K562 (cell line): ENCODE data around the gene PDE4A. TPM values are rescaled to one million over a fixed set of nuclear protein-coding genes. Genes with fewer than 3 reads are reported as not detected.

Experiments used
- ADNP ChIP-seq: fragments of 200-800 bp; sonication (Bioruptor generic); IDR thresholded peaks from 2 replicates; pipeline ENCODE4 v1.6.1; 2016; ENCODE audit warnings: missing genetic modification characterization, missing compliant biosample characterization
- ASH1L ChIP-seq: fragments of 450-650 bp; IDR thresholded peaks from 2 replicates; pipeline ENCODE4 v1.6.1; 2018; ENCODE audit warnings: borderline replicate concordance, mild to moderate bottlenecking, low read depth; ENCODE audit not compliant: partially characterized antibody
- ATF7 ChIP-seq: fragments of 450-650 bp; IDR thresholded peaks from 2 replicates; pipeline ENCODE4 v1.7.1; 2014; ENCODE audit warnings: mild to moderate bottlenecking, moderate library complexity
- BRCA1 ChIP-seq, 2 experiments: fragments of 450-650 bp in 1 of 2; sonication (generic) in 1 of 2; formaldehyde crosslinking in 1 of 2; IDR thresholded peaks; 2 replicates each; pipeline versions ENCODE4 v1.5.0 to v1.6.1; 2017 to 2020; ENCODE audit warnings: mild to moderate bottlenecking in 1 of 2, missing genetic modification reagents in 1 of 2
- FOXO4 ChIP-seq: fragments of 450-650 bp; formaldehyde crosslinking; IDR thresholded peaks from 2 replicates; pipeline ENCODE4 v1.4.0; 2020; ENCODE audit warnings: mild to moderate bottlenecking, moderate library complexity
- HIVEP1 ChIP-seq: fragments of 250-450 bp; sonication (Bioruptor Pico); IDR thresholded peaks from 2 replicates; pipeline ENCODE4 v1.4.0; 2020; ENCODE audit warnings: mild to moderate bottlenecking
- HNRNPLL ChIP-seq: fragments of 200-400 bp; formaldehyde crosslinking; IDR thresholded peaks from 2 replicates; pipeline ENCODE4 v1.6.1; 2017; ENCODE audit warnings: low read length, low read depth, mild to moderate bottlenecking; ENCODE audit not compliant: poor library complexity, severe bottlenecking
- KDM1A ChIP-seq, 2 experiments: fragments of 450-650 bp; IDR thresholded peaks; 2 replicates each; pipeline ENCODE4 v1.6.1; 2016; ENCODE audit warnings: mild to moderate bottlenecking in 2 of 2
- MCM5 ChIP-seq: fragments of 450-650 bp; IDR thresholded peaks from 2 replicates; pipeline ENCODE4 v1.6.1; 2016; ENCODE audit warnings: low read depth
- MYNN ChIP-seq, 2 experiments: sonication (generic); formaldehyde crosslinking in 1 of 2; IDR thresholded peaks; 2 replicates each; pipeline versions ENCODE4 v1.5.0 to v1.6.1; 2016 to 2020; ENCODE audit warnings: antibody characterized with exemption in 1 of 2, missing genetic modification reagents in 1 of 2
- NFYB ChIP-seq: IDR thresholded peaks from 2 replicates; pipeline ENCODE4 v1.6.1; 2011; ENCODE audit warnings: mild to moderate bottlenecking, moderate library complexity; ENCODE audit not compliant: insufficient read length; ENCODE audit errors: extremely low read depth
- PPARD ChIP-seq: fragments of 250-450 bp; sonication (Bioruptor Pico); IDR thresholded peaks from 2 replicates; pipeline ENCODE4 v1.8.0; 2022; ENCODE audit warnings: inconsistent platforms, mild to moderate bottlenecking, moderate library complexity
- RNF2 ChIP-seq: sonication (generic); IDR thresholded peaks from 2 replicates; pipeline ENCODE4 v1.6.1; 2016
- THRB ChIP-seq: fragments of 450-650 bp; formaldehyde crosslinking; conservative IDR thresholded peaks from 2 replicates; pipeline ENCODE4 v1.4.0; 2022; ENCODE audit warnings: mild to moderate bottlenecking, missing genetic modification characterization
- UBTF ChIP-seq, 2 experiments: IDR thresholded peaks; 2 replicates each; pipeline ENCODE4 v1.6.1; 2012; ENCODE audit warnings: improper control_type of control experiment in 2 of 2, low read depth in 2 of 2, low read length in 2 of 2, borderline replicate concordance in 1 of 2
- VEZF1 ChIP-seq: fragments of 200-800 bp; sonication (Bioruptor generic); IDR thresholded peaks from 2 replicates; pipeline ENCODE4 v1.6.1; 2017; ENCODE audit warnings: missing genetic modification characterization, missing compliant biosample characterization
- ZBTB1 ChIP-seq: sonication (generic); formaldehyde crosslinking; IDR thresholded peaks from 2 replicates; pipeline ENCODE4 v1.8.1; 2023; ENCODE audit warnings: missing genetic modification reagents, low read depth, mild to moderate bottlenecking, borderline replicate concordance
- ZBTB34 ChIP-seq: fragments of 250-450 bp; sonication (Bioruptor Pico); IDR thresholded peaks from 2 replicates; pipeline ENCODE4 v1.8.0; 2021; ENCODE audit warnings: mild to moderate bottlenecking, moderate library complexity
- ZNF324 ChIP-seq: fragments of 250-450 bp; sonication (Bioruptor Pico); IDR thresholded peaks from 2 replicates; pipeline ENCODE4 v1.4.0; 2020; ENCODE audit warnings: mild to moderate bottlenecking
- polyA plus RNA-seq, 8 experiments: library from polyadenylated mRNA; depleted of rRNA in 4 of 8; stranded (reverse) in 5 of 8; unstranded in 3 of 8; fragments of >200 nt; fragmentation: Nextera tagmentation in 2 of 8; fragmentation: Illumina TruSeq in 1 of 8; extraction: Ambion mirVana in 2 of 8; extraction: Trizol in 1 of 8; gene quantifications; 2 replicates each; pipeline versions ENCODE4 v1.2.1 to v1.2.3, GENCODE V29; 2011 to 2014; ENCODE audit warnings: inconsistent platforms in 1 of 8, missing spikeins in 1 of 8
- total RNA-seq, 7 experiments: library from RNA; depleted of rRNA in 6 of 7; stranded (reverse); fragments of >200 nt in 6 of 7; fragmentation: Illumina TruSeq in 2 of 7; extraction: Trizol in 2 of 7; gene quantifications; 2 replicates each; pipeline versions ENCODE4 v1.2.1 to v1.2.3, GENCODE V29; 2011 to 2021; ENCODE audit warnings: low replicate concordance in 1 of 7

PDE4A gene
- total and polyA plus RNA-seq, 9 of the 15 experiments (the other 6 are each of a cell fraction or from before 2014, with no cell fraction given) = 0.66 to 26.9 (median 4.6) TPM

- TF ChIP-seq THRB (no peak), MYNN (IDR thresholded peaks at IDR 0.05) (peak; percentile 15; the same call in 1 of the 2 replicates), MYNN (CRISPR knock-in tag; IDR thresholded peaks at IDR 0.05) (no peak), HNRNPLL (peak; percentile 20), RNF2 (no peak; the same call in none of the 2 replicates), ZNF324 (CRISPR knock-in tag) (no peak), ATF7 (peak; percentile 46; the same call in 1 of the 2 replicates), MCM5 (no peak), ADNP (no peak), ASH1L (peak; percentile 13), KDM1A (IDR thresholded peaks at IDR 0.05) (peak in 1 of 2 experiments; percentile 39; a peak in 2 of 4 replicates), ZBTB34 (no peak), UBTF (IDR thresholded peaks at IDR 0.05; ENCODE audit: borderline replicate concordance in 1 of 2, low read depth in 2 of 2, low read length in 2 of 2) (0 out of 4 replicates have a peak, but pooled peaks of 1 of the 2 experiments have one; percentile 21), HIVEP1 (CRISPR knock-in tag) (no peak), FOXO4 (CRISPR knock-in tag) (no peak), BRCA1 (IDR thresholded peaks at IDR 0.05) (no peak), BRCA1 (CRISPR knock-in tag; IDR thresholded peaks at IDR 0.05) (no peak), NFYB (peak; percentile 57), VEZF1 (CRISPR knock-in tag) (peak; percentile 87), ZBTB1 (CRISPR knock-in tag) (no peak), PPARD (CRISPR knock-in tag) (no peak)
Measured at GRCh38 chr19:10419646-10420443, 493 bp upstream of the PDE4A start (continued).
